Endothelial cell of umbilical vein (primary cell): ENCODE results near the gene PTPRD. TPM values are rescaled to one million over a fixed set of nuclear protein-coding genes. Genes with fewer than 3 reads are reported as not detected.

Experiments
- BruUV-seq: library from RNA; stranded (reverse); fragments of 400-500 nt; replicated peaks from 2 replicates; lab custom pipeline; 2021; lab: Mats Ljungman, UMichigan
- CTCF ChIA-PET: fragments of 300-600, 350-600 bp; sonication (Branson Sonifier 250); formaldehyde crosslinking; loops from one replicate; lab custom pipeline; 2021; ENCODE audit warnings: antibody characterized with exemption, inconsistent platforms; lab: Charles Lee
- POLR2A ChIA-PET: fragments of 300-600, 350-600 bp; sonication (Branson Sonifier 250); formaldehyde crosslinking; loops from one replicate; lab custom pipeline; 2021; ENCODE audit warnings: antibody characterized with exemption, inconsistent platforms; lab: Charles Lee
- DNase-seq: peaks from one replicate; pipeline ENCODE4 v3.0.0-alpha.2; 2011; ENCODE audit warnings: low read depth, low spot score
- FAIRE-seq: peaks from 2 replicates; lab custom pipeline; 2011; peaks lifted over from hg19 to GRCh38; lab: Jason Lieb, UNC
- H2AFZ ChIP-seq: 2 replicates; pipeline ENCODE4 v1.6.0; 2012; ENCODE audit warnings: low read depth, low read length, control low read depth, inconsistent platforms
- H3K27ac ChIP-seq: 2 replicates; pipeline ENCODE4 v1.5.1; 2011; ENCODE audit warnings: low read depth, mild to moderate bottlenecking, control low read depth, low read length, moderate library complexity; ENCODE audit not compliant: insufficient read depth
- H3K27me3 ChIP-seq, 2 experiments: 2 replicates each; pipeline versions ENCODE4 v1.6.0 to v1.6.1; 2011; ENCODE audit warnings: low read length in 2 of 2, mixed read lengths in 1 of 2; ENCODE audit not compliant: control insufficient read depth in 2 of 2, insufficient read depth in 2 of 2
- H3K36me3 ChIP-seq, 2 experiments: 2 replicates in 1 of 2; 3 replicates in 1 of 2; pipeline ENCODE4 v1.5.1; 2011; ENCODE audit warnings: low read length in 2 of 2, mild to moderate bottlenecking in 1 of 2, moderate library complexity in 1 of 2; ENCODE audit not compliant: control insufficient read depth in 2 of 2, insufficient read depth in 2 of 2; ENCODE audit errors: extremely low read depth in 1 of 2
- H3K4me1 ChIP-seq: 3 replicates; pipeline ENCODE4 v1.5.1; 2011; ENCODE audit warnings: mild to moderate bottlenecking, low read length; ENCODE audit not compliant: control insufficient read depth, insufficient read depth; ENCODE audit errors: extremely low read depth
- H3K4me2 ChIP-seq: 2 replicates; pipeline ENCODE4 v1.6.1; 2011; ENCODE audit warnings: low read length, control low read depth, mixed read lengths; ENCODE audit not compliant: insufficient read depth
- H3K4me3 ChIP-seq, 3 experiments: fragments of 200-600 bp in 1 of 3; sonication (generic), shearing (Covaris generic) in 1 of 3; replicated peaks in 1 of 3; 2 replicates each; pipeline ENCODE4 v1.5.1; 2011 to 2016; ENCODE audit warnings: control low read depth in 3 of 3, low read length in 3 of 3, mild to moderate bottlenecking in 2 of 3, inconsistent platforms in 1 of 3, low read depth in 1 of 3, moderate library complexity in 1 of 3; ENCODE audit not compliant: insufficient read depth in 1 of 3
- H3K79me2 ChIP-seq: 2 replicates; pipeline ENCODE4 v1.6.0; 2012; ENCODE audit warnings: low read length, inconsistent platforms; ENCODE audit not compliant: control insufficient read depth, insufficient read depth
- H3K9ac ChIP-seq: replicated peaks from 2 replicates; pipeline ENCODE3; 2011; ENCODE audit warnings: low read length, control low read depth; ENCODE audit not compliant: insufficient read depth; ENCODE audit errors: extremely low read depth
- H3K9me1 ChIP-seq: replicated peaks from 3 replicates; pipeline ENCODE4 v1.6.0; 2011; ENCODE audit warnings: mild to moderate bottlenecking, low read length; ENCODE audit not compliant: control insufficient read depth, insufficient read depth; ENCODE audit errors: extremely low read depth
- H3K9me3 ChIP-seq: replicated peaks from 2 replicates; pipeline ENCODE4 v1.5.1; 2012; ENCODE audit warnings: low read length, inconsistent platforms; ENCODE audit not compliant: control insufficient read depth, insufficient read depth
- H4K20me1 ChIP-seq: replicated peaks from 2 replicates; pipeline ENCODE3; 2011; ENCODE audit warnings: mild to moderate bottlenecking, low read length; ENCODE audit not compliant: control insufficient read depth, insufficient read depth; ENCODE audit errors: extremely low read depth
- EZH2 ChIP-seq: IDR thresholded peaks from 2 replicates; pipeline ENCODE4 v1.6.1; 2012; ENCODE audit warnings: borderline replicate concordance, low read depth, mild to moderate bottlenecking, moderate library complexity, low read length, inconsistent platforms; ENCODE audit not compliant: severe bottlenecking
- FOS ChIP-seq: IDR thresholded peaks from 2 replicates; pipeline ENCODE4 v1.6.1; 2011; ENCODE audit warnings: mild to moderate bottlenecking, low read length, moderate library complexity, borderline replicate concordance; ENCODE audit not compliant: insufficient read depth
- JUN ChIP-seq: IDR thresholded peaks from 2 replicates; pipeline ENCODE4 v1.6.1; 2011; ENCODE audit warnings: borderline replicate concordance, low read depth; ENCODE audit not compliant: insufficient read length, insufficient read depth
- MYC ChIP-seq: IDR thresholded peaks from one replicate; pipeline ENCODE4 v1.6.1; 2011; ENCODE audit warnings: mild to moderate bottlenecking, low read depth, low read length
- POLR2A ChIP-seq: IDR thresholded peaks from 2 replicates; pipeline ENCODE4 v1.6.1; 2012; ENCODE audit warnings: low read depth, mild to moderate bottlenecking, control low read depth, low read length
- POLR2AphosphoS5 ChIP-seq: IDR thresholded peaks from 2 replicates; pipeline ENCODE4 v1.6.1; 2012; ENCODE audit warnings: low read depth, mild to moderate bottlenecking, control low read depth, low read length, moderate library complexity; ENCODE audit not compliant: insufficient read depth
- dilution Hi-C: fragments of 300-500 bp; cut with MboI; formaldehyde crosslinking; loops from one replicate; pipeline ENCODE4 v1.15.0; 2019; ENCODE audit warnings: low sequenced_read_pairs; ENCODE audit not compliant: extremely low pct_ligation_motif_present
- intact Hi-C: fragments of 100-400 bp; cut with micrococcal nuclease; formaldehyde crosslinking; loops from one replicate; pipeline ENCODE4 v1.10.0; 2022
- polyA plus RNA-seq, 4 experiments: library from polyadenylated mRNA; depleted of rRNA in 3 of 4; stranded (reverse) in 3 of 4; unstranded in 1 of 4; fragments of >200 nt; gene quantifications; 2 replicates each; pipeline versions ENCODE4 v1.2.1 to v1.2.3, GENCODE V29; 2011 to 2012; ENCODE audit warnings: missing spikeins in 1 of 4
- total RNA-seq: library from RNA; stranded (reverse); gene quantifications from 2 replicates; pipeline ENCODE4 v1.2.3, GENCODE V29; 2021
- TF ChIP-seq, protein P1 (sequence below): IDR thresholded peaks from 2 replicates; pipeline ENCODE4 v1.6.1; 2011; ENCODE audit not compliant: insufficient read depth, insufficient read length

PTPRD gene
- total and polyA plus RNA-seq, 2 donors (not counting 3 experiments of a cell fraction or from before 2014, with no cell fraction given): 5.5 to 5.7 TPM

DNA sequence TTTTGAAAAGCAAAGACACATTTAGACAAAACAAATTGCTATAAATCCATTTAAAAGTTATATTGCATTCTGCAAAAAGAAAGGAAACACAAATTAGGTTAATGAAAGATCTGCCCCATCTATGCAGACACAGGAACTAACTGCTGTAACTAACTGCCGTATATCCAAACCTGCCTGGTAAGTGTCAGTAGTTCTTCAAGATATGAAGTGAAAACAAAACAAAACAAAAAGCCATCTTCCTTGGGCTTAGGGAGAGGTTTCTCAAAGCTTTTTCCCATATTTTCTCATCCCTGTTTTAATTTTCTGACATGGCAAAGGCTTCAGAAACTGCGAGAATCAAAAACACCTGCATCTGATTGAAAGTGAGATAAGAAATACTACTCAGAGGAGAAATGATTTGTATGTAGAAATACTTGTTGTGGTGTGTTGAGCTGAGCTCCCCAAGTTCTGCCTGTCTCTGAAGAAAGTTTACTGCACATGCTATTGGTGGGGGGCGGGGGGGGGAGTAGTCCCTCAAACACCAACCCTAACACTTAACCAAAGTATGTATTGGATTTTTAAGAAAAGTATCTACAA, 750.5 kb downstream of the PTPRD start:
- H3K27ac ChIP-seq: no peak overlapping the region
- no peaks in the 10 kb centered on the region for H3K79me2 ChIP-seq
- no TSS peak for BruUV-seq
- no peaks in the 10 kb centered on the region for H3K9me3 ChIP-seq
- H3K4me1 ChIP-seq: no peaks in the 10 kb centered on the region
- no peak overlapping the region for H2AFZ ChIP-seq
- no peak for TF ChIP-seq JUN
- no peak for TF ChIP-seq EZH2
- TF ChIP-seq POLR2AphosphoS5: no peak
- no peak for TF ChIP-seq FOS
- intact Hi-C loops (no loop called here), dilution Hi-C loops (no loop called here)
- FAIRE-seq (no peak), DNase-seq (no peak)
- H3K36me3 ChIP-seq: no peaks in the 10 kb centered on the region
- ChIA-PET POLR2A (no interaction called here), CTCF (interaction anchor here (1.5 kb wide), 1 partner anchor 81 kb away, joined by 3 read pairs; no protein-coding TSS in a partner anchor)
- no peaks in the 10 kb centered on the region for H4K20me1 ChIP-seq
- no peaks in the 10 kb centered on the region for H3K9me1 ChIP-seq
- H3K4me2 ChIP-seq: no peak overlapping the region
- H3K27me3 ChIP-seq: no peaks in the 10 kb centered on the region
- H3K9ac ChIP-seq: no peak overlapping the region
- H3K4me3 ChIP-seq: no peak overlapping the region

DNA sequence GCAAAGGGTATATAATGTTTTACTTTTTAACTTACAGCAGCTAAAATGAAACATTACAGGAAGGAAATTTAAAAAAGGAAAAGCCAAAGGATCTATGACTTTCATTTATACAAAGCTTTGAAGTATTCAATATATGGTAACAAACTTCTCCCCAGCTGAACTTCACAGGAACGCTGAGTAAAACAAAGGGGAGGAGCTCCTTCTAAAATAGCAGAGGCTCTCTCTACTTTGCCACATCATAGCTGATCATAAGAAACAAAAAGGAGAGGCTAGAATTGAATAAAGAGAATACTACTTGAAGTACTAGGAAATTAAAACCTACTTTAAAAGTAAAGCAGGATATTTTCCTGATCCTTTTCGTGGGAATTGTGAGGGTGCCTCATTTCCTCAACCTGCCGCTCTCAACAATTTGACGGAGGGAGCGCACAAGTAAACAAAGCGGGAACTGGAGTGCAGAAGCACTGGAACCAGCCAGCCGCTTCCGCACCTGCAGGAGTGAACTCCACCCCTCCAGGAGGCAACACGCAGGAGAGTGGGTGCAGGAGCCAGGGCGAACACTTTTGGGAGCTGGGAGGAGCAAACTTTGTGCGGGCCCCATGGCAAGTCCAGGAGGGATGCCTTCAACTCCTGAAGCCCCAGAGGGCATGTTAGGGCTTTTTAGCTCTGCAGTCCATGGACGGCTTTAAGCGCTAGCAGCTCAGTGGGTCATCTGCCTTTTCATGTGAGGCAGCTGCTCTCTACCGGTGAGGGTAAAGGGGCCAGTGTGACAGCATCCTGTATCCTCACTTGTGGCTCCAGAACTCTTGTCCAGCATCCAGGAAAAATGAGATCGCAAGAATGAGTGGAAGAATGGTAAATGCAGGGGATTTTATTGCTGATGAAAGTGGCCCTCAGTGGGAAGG, 757.4 kb downstream of the PTPRD start:
- TF ChIP-seq POLR2AphosphoS5: no peak
- TF ChIP-seq, protein P1, sequence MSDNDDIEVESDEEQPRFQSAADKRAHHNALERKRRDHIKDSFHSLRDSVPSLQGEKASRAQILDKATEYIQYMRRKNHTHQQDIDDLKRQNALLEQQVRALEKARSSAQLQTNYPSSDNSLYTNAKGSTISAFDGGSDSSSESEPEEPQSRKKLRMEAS: no peak
- TF ChIP-seq MYC: no peak
- TF ChIP-seq FOS: no peak
- no peak for TF ChIP-seq POLR2A
- no peak for TF ChIP-seq EZH2
- no peaks in the 10 kb centered on the region for H3K9me3 ChIP-seq
- ChIA-PET POLR2A (no interaction called here), CTCF (interaction anchor here (1.5 kb wide), 2 partner anchors 9 to 64 kb away, joined by 3 to 4 read pairs; no protein-coding TSS in a partner anchor)
- no peak overlapping the region for H3K9ac ChIP-seq
- intact Hi-C loops: no loop called here
- no peaks in the 10 kb centered on the region for H3K27me3 ChIP-seq
- no peaks in the 10 kb centered on the region for H3K79me2 ChIP-seq
- DNase-seq: no peak
- H4K20me1 ChIP-seq: no peaks in the 10 kb centered on the region
- no peaks in the 10 kb centered on the region for H3K9me1 ChIP-seq
- H2AFZ ChIP-seq: no peak overlapping the region
- no peak overlapping the region for H3K4me2 ChIP-seq
- FAIRE-seq: no peak
- no peak overlapping the region for H3K27ac ChIP-seq
- no peaks in the 10 kb centered on the region for H3K4me1 ChIP-seq
- no peaks in the 10 kb centered on the region for H3K36me3 ChIP-seq
- dilution Hi-C loops: no loop called here
- no TSS peak for BruUV-seq
- no peak overlapping the region for H3K4me3 ChIP-seq
